GM19463 (cell line): ENCODE measurements around the gene GET4.
"Not testable (repeated sequence)": the region's sequence is repeated elsewhere in the genome, so short reads cannot be mapped to it uniquely, and the experiment has no call there.

Experiments used
- ATAC-seq: cut with Tn5 transposase; IDR thresholded peaks from one replicate; pipeline ENCODE4 v1.9.1; 2021; ENCODE audit warnings: mild to moderate bottlenecking, moderate library complexity; ENCODE audit not compliant: unreplicated experiment

The GET4 gene

GRCh38 chr7:911791-912480 lies 35.6 kb downstream of the GET4 start:
- ATAC-seq, result no peak

- no peak for ATAC-seq
Observed at GRCh38 chr7:913736-914520, 37.6 kb downstream of the GET4 start.

GRCh38 chr7:914521-915194 lies 38.3 kb downstream of the GET4 start:
- no peak for ATAC-seq

GRCh38 chr7:915291-916218 lies 39.2 kb downstream of the GET4 start:
- no peak for ATAC-seq

- no peak for ATAC-seq
Observed at GRCh38 chr7:916291-916941, 40.1 kb downstream of the GET4 start.

GRCh38 chr7:917255-918117 lies 41.1 kb downstream of the GET4 start:
- ATAC-seq, result no peak

GRCh38 chr7:918118-918425 lies 41.7 kb downstream of the GET4 start:
- ATAC-seq, result no peak

- ATAC-seq, result no peak
Observed at GRCh38 chr7:918441-919113, 42.2 kb downstream of the GET4 start.

- ATAC-seq, result no peak
Observed at GRCh38 chr7:919114-919442, 42.7 kb downstream of the GET4 start.

GRCh38 chr7:919924-920341 lies 43.6 kb downstream of the GET4 start:
- ATAC-seq, result no peak

- ATAC-seq, result no peak
Observed at GRCh38 chr7:920351-921070, 44.2 kb downstream of the GET4 start.

GRCh38 chr7:921071-921461 lies 44.7 kb downstream of the GET4 start:
- no peak for ATAC-seq

GRCh38 chr7:921581-922333 lies 45.4 kb downstream of the GET4 start:
- ATAC-seq, result no peak

GRCh38 chr7:922334-923107 lies 46.2 kb downstream of the GET4 start:
- no peak for ATAC-seq

GRCh38 chr7:923108-924041 lies 47.0 kb downstream of the GET4 start:
- peak; percentile 80 for ATAC-seq

GRCh38 chr7:924042-924441 lies 47.7 kb downstream of the GET4 start:
- not testable (repeated sequence) for ATAC-seq
